Measurements from ENCODE around the gene C21orf91.

- TF ChIP-seq CTCF (IDR thresholded peaks at IDR 0.05) (no peak), EP300 (IDR thresholded peaks at IDR 0.05) (no peak)
These were observed 32.3 kb downstream of the C21orf91 start for GRCh38 chr21:17786851-17787181.

Measured in tibial nerve (tissue), 4 donors.